GM18868 (cell line): ENCODE data around the gene ATAD5.
"Not testable (repeated sequence)": the region's sequence is repeated elsewhere in the genome, so short reads cannot be mapped to it uniquely, and the experiment has no call there.

Experiments
- ATAC-seq: cut with Tn5 transposase; IDR thresholded peaks from one replicate; pipeline ENCODE4 v1.9.1; 2021; ENCODE audit warnings: mild to moderate bottlenecking, moderate library complexity; ENCODE audit not compliant: unreplicated experiment

ATAD5 gene, protein sequence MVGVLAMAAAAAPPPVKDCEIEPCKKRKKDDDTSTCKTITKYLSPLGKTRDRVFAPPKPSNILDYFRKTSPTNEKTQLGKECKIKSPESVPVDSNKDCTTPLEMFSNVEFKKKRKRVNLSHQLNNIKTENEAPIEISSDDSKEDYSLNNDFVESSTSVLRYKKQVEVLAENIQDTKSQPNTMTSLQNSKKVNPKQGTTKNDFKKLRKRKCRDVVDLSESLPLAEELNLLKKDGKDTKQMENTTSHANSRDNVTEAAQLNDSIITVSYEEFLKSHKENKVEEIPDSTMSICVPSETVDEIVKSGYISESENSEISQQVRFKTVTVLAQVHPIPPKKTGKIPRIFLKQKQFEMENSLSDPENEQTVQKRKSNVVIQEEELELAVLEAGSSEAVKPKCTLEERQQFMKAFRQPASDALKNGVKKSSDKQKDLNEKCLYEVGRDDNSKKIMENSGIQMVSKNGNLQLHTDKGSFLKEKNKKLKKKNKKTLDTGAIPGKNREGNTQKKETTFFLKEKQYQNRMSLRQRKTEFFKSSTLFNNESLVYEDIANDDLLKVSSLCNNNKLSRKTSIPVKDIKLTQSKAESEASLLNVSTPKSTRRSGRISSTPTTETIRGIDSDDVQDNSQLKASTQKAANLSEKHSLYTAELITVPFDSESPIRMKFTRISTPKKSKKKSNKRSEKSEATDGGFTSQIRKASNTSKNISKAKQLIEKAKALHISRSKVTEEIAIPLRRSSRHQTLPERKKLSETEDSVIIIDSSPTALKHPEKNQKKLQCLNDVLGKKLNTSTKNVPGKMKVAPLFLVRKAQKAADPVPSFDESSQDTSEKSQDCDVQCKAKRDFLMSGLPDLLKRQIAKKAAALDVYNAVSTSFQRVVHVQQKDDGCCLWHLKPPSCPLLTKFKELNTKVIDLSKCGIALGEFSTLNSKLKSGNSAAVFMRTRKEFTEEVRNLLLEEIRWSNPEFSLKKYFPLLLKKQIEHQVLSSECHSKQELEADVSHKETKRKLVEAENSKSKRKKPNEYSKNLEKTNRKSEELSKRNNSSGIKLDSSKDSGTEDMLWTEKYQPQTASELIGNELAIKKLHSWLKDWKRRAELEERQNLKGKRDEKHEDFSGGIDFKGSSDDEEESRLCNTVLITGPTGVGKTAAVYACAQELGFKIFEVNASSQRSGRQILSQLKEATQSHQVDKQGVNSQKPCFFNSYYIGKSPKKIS (N-terminal part only)

DNA sequence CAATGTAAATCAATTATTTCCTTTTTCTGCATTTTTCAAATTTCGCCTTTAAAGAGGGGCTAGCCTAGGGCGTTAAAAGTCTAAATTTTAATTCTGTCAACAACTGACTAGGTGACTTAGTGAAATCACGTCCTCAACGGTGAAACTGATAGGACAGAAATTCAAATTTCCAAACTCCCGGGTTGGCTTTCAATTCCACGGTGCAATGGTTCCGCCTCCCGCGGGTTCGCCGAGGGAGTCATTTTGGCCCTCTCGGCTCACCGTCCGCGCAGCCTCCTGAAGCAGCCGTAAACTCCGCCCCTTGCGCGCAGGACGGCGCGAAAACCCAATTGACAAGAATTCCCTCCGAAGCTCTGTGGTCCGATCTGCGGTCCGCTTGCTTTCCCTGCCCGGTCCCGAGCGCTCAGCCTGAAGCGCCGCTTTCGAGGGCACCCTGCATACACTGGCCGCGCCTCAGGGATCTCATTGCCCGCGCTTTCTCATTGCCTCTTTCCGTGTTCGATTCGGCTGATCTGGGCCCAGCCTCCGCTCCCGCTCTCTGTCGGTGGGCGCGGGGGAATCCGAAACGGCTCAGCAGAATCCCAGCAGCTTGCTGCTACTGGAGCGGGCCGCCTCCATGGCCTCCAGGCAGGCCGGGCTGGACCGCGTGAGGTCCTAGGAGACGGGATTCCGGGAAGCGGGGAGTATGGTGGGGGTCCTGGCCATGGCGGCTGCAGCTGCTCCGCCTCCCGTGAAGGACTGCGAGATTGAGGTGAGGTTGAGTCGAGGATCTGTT lies at the start of gene ATAD5:
Gene ATAD5, plus strand, starts transcription at position 304 of the 775 bp plus-strand sequence. Its CDS starts 382 bp downstream, at position 686.
- peak; percentile 45 for ATAC-seq

DNA sequence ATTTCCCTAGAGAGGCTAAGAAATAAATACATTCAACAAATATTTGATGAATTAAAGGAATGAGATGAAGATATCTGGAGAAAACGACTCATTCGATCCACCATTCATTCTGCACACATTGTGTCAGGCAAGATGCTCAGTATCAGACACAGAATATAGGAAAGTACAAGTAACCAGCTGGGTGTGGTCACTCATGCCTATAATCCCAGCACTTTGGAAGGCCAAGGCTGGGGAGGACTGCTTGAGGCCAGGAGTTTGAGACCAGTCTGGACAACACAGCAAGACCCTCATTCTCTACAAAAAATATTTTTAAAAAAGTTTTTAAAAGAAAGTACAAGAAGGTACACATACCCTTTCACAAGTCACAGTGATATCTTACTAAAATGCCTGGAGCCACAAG lies 49.6 kb upstream of the ATAD5 start:
- no peak for ATAC-seq

DNA sequence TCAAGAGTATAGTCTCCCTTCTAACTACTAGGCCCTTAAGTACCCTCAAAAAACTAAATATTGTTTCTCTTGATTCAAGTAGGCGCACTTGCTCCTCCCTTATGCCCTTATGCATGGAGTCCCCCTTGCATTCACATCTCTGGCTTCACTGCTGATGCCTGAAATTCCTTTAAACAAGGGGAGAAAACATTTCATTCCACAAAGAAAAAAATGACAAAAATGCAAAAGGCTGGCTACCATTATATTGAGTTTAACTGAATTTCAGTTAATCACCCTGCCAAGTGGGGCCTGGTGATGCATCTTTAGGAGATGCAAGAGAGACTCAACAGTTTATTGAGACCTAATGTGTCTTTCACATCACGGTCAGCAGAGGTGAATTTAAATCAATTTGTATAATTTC lies 42.8 kb upstream of the ATAD5 start:
- no peak for ATAC-seq

DNA sequence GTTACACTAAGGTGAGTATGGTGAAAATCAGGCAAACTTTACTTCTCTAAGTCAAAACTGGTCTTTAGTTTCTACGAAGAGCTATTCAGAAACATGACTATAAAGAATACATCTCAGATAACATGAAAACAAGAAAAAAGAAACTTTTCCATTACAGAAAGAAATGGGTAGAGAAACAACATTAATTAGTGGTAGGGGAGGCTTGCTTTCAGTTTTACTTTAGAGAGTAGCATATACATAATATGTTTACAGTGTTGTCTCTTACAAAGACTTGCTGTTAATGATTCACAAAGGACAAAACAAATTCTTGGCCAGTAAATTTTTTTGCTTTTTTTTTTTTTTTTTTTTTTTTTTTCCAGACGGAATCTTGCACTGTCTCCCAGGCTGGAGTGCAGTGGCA lies 41.5 kb upstream of the ATAD5 start:
- ATAC-seq: no peak

DNA sequence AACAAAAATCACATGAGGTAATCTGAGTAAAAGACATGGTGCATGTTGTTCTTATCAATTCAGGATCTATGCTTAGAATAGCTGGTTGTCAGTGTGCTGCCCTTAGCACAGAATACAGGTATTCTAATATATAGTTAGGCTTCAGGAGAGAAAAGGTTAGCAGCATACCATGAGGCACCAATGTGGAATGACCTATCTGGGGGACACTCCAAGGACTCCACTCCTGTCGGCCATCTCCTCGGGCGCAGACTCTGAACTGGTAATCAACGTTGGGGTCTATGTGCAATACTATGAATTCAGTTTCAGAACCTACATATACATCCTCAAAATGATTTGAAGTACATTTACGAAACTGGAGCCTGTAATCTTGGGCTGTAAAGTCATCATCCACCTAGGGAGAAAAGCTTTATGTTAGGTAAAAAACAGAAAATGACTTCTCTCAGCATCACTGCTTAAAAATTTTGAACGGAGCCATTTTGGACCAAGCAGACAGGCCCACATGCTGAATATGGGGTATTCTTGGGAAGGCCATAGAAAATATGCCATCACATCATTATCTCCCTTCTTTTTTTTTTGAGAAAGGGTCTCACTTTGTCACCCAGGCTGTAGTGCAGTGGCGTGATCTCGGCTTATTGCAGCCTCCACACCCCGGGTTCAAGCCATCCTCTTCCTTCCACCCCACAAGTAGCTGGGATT lies 38.3 kb upstream of the ATAD5 start:
- ATAC-seq: no peak

DNA sequence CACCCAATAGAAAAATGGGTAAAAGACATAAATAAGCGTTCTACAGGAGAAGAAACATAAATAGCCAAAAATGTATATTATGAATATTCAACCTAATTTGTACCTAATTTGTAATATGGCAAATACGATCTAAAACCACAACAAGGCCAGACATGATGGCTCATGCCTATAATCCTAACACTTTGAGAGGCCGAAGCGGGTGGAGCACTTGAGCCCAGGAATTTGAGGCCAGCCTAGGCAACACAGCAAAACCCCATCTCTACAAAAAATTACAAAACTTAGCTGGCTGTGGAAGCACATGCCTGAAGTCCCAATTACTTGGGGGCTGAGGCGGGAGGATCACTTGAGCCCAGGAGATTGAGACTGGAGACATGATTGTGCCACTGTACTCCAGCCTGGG lies 37.4 kb upstream of the ATAD5 start:
- no peak for ATAC-seq

DNA sequence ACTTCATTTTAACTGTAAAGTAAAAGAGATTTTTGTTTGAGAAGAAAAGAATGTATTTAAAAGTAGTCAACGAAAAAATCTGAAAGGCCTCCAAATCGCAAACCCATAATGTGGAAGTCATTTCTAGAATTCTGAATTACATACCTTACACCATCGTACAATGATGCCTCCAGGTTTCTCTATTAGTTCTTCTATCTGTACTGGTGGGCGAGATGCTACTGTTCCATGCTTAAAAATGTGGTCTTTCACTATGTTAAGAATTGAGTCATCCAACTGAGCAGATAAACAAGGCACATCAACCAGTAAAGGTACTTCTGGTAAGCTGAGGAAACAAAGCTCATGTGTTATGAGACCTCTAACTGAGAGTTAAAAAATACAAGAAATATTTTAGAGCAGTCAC lies 35.8 kb upstream of the ATAD5 start:
- ATAC-seq: no peak

DNA sequence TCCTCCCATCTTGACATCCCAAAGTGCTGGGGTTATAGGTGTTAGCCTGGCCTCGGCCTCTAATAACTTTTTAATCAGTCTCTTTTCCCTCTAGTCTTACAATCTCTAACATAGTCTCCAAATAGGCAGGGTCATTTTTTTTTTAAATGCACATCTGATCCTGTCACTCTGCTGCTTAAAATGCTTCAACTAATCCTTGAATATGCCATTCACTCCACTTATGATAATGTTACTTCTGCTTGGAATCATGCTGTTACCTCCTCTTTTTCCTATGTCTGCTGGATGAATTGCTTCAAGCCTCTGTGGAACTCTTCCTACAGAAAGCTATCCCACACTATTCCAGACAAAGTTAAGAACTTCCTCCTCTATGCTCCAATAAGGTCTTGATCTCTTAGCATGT lies 30.1 kb upstream of the ATAD5 start:
- no peak for ATAC-seq

DNA sequence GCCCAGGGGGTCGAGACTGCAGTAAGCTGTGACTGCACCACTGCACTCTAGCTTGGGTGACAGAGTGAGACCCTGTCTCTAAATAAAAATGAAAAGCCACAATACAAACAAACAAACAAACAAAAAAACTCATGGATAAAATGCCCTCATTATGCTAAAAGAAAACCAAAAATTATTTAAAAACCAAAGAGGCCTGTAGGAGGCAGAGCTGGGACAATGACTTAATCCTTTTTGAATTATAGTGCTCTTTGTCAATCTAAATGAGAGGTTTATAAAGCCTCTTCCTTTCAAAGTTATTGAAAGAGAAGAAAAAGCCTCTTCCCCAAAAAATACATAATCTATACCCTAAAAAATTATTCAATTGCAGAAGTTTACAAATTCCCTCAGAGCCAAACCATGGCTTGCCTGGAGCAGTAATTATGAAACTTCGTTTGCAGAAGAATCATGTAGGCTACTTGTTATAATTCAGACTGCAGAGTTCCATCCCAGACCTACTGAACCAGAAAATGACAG lies 25.8 kb upstream of the ATAD5 start:
- no peak for ATAC-seq

DNA sequence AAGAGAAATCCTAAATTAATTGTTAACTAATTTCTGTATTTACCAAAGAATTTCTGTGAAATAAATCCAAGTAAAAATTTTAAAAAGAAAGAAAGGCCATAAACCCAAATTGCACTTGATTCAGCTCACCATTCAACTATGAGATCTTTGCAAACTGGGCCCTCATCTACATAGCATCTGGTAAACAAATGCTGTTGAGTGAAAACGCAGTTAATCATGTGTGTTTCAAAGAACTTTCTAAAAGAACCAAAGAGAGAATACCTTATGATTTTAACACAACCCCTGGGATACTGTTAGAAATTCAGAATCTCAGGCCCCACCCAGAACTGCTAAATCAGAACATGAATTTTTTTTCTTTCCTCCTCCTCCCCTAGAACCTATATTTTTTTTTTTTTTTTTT lies 23.9 kb upstream of the ATAD5 start:
- ATAC-seq: no peak

DNA sequence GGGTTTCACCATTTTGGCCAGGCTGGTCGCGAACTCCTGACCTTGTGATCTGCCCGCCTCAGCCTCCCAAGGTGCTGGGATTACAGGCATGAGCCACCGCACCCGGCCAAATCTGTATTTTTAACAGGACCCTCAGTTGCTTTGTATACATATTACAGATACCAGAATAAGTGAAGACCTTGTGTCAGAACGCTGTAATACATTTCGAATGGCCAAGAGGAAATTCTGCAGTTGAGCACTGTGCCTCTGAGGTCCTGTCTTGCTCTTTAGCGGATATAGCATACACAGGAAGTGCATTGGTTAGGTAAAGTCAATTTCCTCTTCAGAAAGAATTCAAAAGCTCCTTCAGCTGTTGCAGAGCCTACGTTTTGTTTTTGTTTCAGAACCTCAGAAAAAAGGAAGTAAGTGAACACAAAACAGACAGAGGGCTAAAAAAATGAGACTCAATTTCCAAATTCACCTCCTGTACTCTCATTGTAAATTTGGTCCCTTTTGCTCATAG lies 22.9 kb upstream of the ATAD5 start:
- peak; percentile 79 for ATAC-seq

DNA sequence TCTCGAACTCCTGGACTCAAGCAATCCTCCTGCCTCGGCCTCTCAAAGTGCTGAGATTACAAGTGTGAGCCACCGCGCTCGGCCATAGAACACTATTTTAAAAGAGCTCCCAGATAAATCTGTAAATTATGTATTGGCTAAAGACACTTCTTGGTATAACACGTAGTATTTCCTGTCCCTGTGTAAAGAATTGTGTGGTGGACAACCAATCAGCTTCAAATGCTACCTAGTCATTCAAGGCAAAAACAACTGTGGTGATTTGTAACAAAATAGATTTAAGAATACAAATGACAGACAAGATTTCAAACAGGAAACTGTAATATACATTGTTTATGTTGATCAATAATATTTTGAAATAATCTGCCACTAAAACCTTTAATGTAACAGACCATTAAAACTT lies 21.9 kb upstream of the ATAD5 start:
- no peak for ATAC-seq

DNA sequence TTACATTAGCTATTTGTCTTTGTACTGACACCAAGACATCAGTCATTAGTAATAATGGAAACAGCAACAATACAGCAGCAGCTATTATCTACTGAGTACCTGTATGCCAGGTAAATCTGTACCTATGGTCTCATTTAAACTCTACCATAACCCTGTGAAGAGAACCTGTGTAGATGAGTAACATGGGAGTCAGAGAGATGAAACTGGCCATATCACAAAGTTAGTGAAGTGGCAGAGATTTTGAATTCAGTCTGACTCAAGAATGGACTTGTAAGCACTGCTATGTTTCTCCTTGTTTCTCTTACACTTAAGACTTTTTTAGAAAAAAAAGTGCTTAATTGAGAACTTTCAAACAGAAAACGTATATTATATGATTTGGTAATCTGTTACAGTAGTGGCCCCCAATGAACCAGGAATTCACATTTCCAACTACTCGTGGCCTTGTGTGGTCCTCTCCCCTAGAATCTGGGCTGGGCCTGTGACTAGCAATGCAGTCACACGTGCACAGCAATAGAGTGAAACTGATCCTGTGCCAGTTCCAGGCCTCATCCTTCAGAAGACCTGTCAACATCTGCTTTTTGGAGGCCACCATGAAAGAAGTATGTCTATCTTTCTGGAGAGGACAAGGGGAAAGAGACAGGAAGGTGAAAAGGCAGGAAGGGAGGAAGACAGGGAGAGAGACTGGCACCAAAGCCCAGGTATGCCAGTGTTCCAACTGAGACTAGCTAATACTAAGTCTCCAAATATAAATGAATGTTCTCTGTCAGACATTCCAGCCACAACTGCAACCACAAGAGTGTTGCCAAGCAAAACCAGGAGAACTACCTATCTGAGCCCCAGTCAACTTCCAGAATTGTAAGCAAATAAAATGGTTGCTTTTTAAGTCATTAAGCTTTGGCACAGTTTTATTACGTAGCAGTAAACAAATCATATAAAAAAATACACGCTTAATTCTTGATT lies 19.3 kb upstream of the ATAD5 start:
- no peak for ATAC-seq

DNA sequence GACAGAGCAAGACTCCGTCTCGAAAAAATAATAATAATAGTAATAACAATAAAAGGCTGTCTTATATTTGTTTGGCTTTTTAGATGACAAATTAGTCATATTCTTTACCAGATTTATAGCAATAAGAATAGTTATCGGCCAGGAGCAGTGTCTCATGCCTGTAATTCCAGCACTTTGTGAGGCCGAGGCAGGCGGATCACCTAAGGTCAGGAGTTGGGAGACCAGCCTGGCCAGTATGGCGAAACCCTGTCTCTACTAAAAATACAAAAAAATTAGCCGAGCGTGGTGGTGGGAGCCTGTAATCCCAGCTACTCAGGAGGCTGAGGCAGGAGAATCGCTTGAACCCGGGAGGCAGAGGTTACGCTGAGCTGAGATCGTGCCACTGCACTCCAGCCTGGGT lies 17.5 kb upstream of the ATAD5 start:
- not testable (repeated sequence) for ATAC-seq

DNA sequence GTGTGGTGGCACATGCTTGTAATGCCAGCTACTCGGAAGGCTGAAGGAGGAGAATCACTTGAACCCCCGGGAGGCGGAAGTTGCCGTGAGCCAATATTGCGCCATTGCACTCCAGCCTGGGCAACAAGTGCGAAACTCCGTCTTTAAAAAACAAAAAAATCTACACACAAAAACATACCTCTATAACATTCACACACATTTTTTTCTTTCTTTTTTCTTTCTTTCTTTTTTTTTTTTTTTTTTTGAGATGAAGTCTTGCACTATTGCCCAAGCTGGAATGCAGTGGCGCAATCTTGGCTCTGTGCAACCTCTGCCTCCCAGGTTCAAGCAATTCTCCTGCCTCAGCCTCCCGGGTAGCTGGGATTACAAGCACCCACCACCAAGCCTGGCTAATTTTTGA lies 16.9 kb upstream of the ATAD5 start:
- ATAC-seq: not testable (repeated sequence)

DNA sequence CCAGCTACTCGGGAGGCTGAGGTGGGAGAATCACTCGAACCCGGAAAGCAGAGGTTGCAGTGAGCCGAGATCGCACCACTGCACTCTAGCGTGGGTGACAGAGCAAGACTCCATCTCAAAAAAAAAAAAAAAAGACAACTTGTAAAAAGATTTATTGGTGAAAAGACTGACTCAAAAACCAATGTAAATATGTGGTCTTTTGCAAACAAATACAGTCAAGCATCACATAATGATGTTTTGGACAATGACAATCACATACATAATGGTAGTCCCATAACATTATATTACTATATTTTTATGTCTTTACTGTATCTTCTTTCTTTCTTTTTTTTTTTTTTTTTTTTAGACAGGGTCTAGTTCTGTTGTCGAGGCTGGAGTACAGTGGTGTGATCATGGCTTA lies 15.6 kb upstream of the ATAD5 start:
- ATAC-seq: no peak

DNA sequence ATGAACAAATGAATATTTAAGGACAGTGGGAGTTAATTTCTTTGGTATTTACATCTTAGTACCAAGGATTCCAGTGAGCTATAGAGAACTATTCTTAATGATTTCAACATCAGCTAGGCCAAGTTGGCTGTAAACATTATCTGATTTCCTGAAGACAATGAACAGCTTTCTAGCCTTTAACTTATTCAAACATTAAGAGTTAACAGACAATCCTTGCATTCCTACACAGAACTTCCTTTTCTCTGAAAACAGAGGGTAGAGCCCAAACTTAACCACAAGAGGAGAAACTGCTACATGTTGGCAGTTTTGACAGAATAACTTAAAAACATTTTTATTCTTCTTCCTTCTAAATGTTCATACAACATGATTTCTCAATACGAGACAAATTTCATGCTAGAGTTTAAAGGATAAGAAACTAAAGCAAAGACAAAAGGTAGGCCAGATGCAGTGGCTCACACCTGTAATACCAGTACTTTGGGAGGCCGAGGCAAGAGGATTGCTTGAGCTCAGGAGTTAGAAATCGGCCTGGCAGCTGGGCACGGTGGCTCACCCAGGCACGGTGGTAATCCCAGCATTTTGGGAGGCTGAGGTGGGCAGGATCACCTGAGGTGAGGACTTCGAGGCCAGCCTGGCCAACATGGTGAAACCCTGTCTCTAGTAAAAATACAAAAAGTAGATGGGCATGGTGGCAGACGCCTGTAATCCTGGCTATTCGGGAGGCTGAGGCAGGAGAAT lies 11.6 kb upstream of the ATAD5 start:
- ATAC-seq: no peak
